Loucy (cell line): Measurements from ENCODE around the gene SYNDIG1.

ENCODE experiments used
- EZH2phosphoT487 ChIP-seq: fragments of 200-600 bp; IDR thresholded peaks from 2 replicates; pipeline ENCODE4 v1.6.1; 2018; ENCODE audit warnings: antibody characterized with exemption, mild to moderate bottlenecking, moderate library complexity, borderline replicate concordance
- TF ChIP-seq, protein P1 (sequence below): fragments of 200-600 bp; sonication (generic); conservative IDR thresholded peaks from 2 replicates; pipeline ENCODE4 v1.5.1; 2014; ENCODE audit warnings: mild to moderate bottlenecking, antibody characterized with exemption, low read length

DNA sequence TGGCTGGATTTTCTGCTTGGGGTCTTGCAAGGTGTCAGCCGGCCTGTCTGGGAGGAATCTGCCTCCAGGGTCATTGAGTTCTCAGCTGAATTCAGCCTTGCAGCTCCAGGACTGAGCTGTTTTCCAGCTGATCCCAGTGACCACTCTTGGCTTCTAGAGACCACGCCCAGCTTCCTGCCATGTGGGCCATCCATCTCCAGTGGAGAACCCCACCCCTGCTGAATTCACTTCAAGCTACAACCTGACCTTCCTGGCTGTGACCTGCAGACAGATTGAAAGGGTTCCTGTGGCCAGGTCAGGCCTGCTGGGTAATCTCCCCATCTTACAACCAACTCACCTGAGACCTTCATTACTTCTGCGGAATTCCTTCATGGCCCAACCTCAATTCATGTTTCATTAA is 26.5 kb upstream of the SYNDIG1 start:
- TF ChIP-seq, protein P1, sequence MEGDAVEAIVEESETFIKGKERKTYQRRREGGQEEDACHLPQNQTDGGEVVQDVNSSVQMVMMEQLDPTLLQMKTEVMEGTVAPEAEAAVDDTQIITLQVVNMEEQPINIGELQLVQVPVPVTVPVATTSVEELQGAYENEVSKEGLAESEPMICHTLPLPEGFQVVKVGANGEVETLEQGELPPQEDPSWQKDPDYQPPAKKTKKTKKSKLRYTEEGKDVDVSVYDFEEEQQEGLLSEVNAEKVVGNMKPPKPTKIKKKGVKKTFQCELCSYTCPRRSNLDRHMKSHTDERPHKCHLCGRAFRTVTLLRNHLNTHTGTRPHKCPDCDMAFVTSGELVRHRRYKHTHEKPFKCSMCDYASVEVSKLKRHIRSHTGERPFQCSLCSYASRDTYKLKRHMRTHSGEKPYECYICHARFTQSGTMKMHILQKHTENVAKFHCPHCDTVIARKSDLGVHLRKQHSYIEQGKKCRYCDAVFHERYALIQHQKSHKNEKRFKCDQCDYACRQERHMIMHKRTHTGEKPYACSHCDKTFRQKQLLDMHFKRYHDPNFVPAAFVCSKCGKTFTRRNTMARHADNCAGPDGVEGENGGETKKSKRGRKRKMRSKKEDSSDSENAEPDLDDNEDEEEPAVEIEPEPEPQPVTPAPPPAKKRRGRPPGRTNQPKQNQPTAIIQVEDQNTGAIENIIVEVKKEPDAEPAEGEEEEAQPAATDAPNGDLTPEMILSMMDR: no peak
- no peak for TF ChIP-seq EZH2phosphoT487
